Fibroblast of the aortic adventitia (primary cell): ENCODE results near the gene PCSK2. TPM values are rescaled to one million over a fixed set of nuclear protein-coding genes. Genes with fewer than 3 reads are reported as not detected.

Experiments used
- DNase-seq: peaks from one replicate; pipeline ENCODE4 v3.0.0-alpha.2; 2010; ENCODE audit warnings: low read depth
- H3K4me3 ChIP-seq: 2 replicates; pipeline ENCODE4 v1.5.1; 2011; ENCODE audit warnings: low read depth, mild to moderate bottlenecking, control low read depth, low read length, moderate library complexity
- CTCF ChIP-seq: IDR thresholded peaks from 2 replicates; pipeline ENCODE4 v1.5.1; 2011; ENCODE audit warnings: mild to moderate bottlenecking, low read length, control low read depth, inconsistent platforms; ENCODE audit not compliant: insufficient read depth
- total RNA-seq: library from RNA; depleted of rRNA; stranded (reverse); fragments of >200 nt; gene quantifications from 2 replicates; pipeline ENCODE4 v1.2.3, GENCODE V29; 2012; ENCODE audit warnings: low replicate concordance

Gene PCSK2
- total RNA-seq, 1 donor = not detected

GRCh38 chr20:17437251-17437650 is 210.4 kb downstream of the PCSK2 start:
- no peak for TF ChIP-seq CTCF
- no peak overlapping the region for H3K4me3 ChIP-seq
- DNase-seq = no peak

GRCh38 chr20:17438436-17439039 is 211.7 kb downstream of the PCSK2 start:
- no peak for TF ChIP-seq CTCF
- no peak overlapping the region for H3K4me3 ChIP-seq
- DNase-seq = no peak

GRCh38 chr20:17439616-17440296 is 212.9 kb downstream of the PCSK2 start:
- TF ChIP-seq CTCF = no peak
- H3K4me3 ChIP-seq = no peak overlapping the region
- no peak for DNase-seq

- H3K4me3 ChIP-seq = no peak overlapping the region
- no peak for DNase-seq
- TF ChIP-seq CTCF = no peak
Measured at GRCh38 chr20:17441745-17442144, 214.9 kb downstream of the PCSK2 start.

GRCh38 chr20:17442588-17442987 is 215.7 kb downstream of the PCSK2 start:
- no peak overlapping the region for H3K4me3 ChIP-seq
- TF ChIP-seq CTCF = no peak
- DNase-seq = no peak

- no peak for TF ChIP-seq CTCF
- H3K4me3 ChIP-seq = no peak overlapping the region
- no peak for DNase-seq
Measured at GRCh38 chr20:17443131-17443858, 216.5 kb downstream of the PCSK2 start.
